SKM-1 (cell line): ENCODE results near the gene ABHD14A.
"Not testable (repeated sequence)": the region's sequence is repeated elsewhere in the genome, so short reads cannot be mapped to it uniquely, and the experiment has no call there.

Source experiments
- DNase-seq: peaks from one replicate; lab custom pipeline; 2025; ENCODE audit not compliant: unreplicated experiment; lab: John Stamatoyannopoulos, UW

Gene ABHD14A

DNA sequence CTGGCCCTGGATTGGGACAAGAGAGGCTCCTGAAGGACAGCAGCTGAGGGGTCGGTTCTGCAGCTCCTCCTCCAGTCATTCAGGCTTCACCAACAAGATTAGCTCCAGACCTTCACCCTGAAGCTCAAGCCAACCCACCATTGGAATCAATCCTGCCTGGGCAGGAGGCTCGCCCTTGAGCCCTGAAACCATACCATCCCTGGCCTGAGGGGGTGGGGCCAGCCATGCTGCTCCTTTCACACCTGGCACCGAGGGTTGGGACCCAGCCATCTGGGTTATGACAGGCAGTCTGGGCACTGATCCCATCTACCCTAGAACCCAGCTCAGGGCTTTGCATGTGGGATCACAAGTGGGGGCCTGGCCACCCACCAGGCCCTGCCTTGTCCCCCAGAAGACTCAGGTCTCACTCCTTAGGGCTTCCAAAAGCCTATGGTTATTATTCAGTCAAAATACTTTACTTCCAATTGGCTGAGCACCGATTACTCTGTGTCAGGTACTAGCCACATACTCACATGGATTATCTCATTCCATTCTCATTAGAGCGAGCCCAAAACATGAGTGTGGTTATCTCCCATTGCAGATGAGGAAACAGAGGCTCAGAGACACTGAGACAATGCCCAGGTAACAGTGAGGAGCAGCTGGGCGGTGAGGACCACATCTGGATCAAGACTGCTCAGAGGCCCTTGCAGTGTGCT, 4.1 kb upstream of the ABHD14A start:
- DNase-seq: no peak

DNA sequence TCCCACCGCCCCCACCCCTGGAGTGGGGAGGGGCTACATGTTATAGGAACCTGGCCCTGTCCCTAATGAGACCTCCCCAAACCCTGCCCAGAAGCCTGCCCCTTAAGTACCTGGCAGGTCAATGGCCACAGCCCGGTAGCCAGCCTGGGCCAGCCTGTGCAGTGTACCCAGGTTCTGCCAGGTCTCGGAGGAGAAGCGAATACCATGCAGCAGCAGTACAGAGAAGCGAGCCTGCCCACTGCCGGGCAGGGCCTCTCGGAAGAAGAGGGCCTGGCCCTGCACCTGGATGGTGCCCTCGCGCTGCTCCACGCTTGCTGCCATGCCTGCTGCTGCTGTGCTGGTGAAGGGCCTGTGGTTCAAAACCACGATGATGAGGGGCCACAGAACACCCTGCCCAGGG, 3.5 kb upstream of the ABHD14A start:
- DNase-seq: no peak

DNA sequence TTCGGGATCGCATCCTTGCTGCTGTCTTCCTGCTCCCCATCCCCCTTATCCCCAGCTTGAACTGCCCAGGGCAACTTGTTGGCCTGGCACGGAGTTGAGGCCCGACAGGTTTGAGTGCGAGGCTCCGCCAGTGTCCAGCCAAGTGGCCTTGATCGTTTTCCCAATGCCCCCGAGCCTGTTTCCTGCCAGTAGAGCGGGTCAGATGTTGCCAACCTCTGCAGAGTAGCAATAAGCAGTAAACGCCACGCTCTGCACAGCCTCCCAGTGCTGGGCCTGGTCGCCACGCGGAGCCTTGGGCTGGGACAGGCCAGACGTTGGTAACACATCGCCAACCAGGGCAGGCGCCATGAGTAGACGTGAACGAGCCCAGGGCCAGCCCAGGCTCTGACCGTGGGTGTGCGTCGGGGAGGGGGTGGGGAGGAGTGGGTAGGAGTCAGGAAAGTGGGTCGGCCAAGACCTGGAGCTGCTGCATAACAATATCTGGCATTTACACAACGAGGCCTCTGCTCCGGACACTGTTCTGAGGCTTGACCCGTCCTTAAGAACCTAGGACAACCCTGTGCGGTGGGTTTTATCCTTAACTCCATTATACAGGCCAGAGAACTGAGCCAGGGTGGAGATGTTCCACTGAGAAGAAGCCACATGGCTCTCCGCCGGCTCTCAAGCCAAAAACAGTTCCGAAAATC, 444 bp upstream of the ABHD14A start:
- no peak for DNase-seq

DNA sequence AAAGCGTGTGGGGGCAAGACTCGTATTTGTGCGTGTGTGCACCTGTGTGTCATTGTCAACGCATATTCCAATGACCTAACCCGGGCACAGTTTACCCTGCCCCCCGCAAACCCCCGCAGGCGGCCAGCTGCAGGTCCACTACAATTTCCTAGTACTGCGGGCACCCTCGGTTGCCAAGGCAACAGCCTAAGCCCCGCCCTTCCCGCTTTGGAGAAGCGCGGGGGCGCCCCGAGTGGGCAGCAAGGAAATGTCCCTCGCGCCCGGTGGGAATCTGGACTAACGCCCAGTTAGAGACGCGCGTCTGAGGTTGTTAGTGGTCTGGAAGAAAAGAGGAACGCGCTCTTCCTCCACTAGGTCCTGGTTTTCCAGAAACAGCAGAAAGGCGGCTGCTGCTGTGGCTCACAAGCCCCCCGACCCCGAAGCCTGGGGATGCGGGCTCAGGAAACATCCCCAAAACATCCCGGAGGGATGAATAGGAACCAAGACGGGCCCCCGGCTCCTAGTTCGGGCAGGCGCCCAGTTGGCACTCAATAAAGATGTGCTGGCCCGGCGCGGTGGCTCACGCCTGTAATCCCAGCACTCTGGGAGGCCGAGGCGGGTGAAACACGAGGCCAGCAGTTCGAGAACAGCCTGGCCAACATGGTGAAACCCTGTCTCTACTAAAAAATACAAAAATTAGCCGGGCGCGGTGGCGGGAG, 1.1 kb downstream of the ABHD14A start:
- DNase-seq: no peak

DNA sequence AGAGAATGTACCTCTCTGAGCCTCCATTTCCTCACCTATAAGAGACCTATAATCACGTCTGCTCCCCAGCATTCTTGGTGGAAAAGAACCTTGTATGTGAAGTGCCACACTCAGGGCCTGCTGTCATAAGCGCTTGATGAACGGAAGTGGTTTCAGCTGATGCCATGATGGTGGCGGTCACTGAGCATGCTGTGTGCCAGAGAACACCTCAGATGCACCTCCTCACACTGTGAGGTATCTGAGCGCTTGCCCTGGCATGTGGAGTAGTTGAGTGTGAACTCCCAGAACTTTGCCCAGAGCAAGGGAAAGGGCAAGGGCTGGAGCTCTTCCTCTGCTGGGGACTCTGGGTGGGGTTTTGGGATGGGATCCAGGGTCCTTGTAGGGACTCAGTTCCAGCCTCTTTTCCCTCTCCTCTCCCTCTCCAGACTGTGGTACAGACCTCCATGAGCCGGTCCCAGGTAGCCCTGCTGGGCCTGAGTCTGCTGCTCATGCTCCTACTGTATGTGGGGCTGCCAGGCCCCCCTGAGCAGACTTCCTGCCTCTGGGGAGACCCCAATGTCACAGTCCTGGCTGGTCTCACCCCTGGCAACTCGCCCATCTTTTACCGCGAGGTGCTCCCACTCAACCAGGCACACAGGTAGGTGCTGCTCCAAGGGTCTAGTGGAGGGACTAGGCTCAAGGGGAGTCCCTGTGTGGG, 2.7 kb downstream of the ABHD14A start:
- no peak for DNase-seq

DNA sequence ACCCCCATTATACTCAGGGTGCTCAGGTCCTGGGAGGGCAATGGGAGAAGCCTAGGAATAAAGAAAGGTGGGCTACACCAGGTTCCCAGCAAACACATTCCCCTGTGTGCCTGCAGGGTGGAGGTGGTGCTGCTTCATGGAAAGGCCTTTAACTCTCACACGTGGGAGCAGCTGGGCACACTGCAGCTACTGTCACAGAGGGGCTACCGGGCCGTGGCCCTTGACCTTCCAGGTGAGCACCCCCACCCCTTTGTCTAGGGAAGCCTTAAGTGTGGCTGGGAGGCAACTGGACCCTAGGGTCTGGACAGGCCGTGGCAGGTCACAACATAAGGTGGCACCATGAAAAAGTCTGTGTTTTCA, 3.3 kb downstream of the ABHD14A start:
- DNase-seq: no peak

DNA sequence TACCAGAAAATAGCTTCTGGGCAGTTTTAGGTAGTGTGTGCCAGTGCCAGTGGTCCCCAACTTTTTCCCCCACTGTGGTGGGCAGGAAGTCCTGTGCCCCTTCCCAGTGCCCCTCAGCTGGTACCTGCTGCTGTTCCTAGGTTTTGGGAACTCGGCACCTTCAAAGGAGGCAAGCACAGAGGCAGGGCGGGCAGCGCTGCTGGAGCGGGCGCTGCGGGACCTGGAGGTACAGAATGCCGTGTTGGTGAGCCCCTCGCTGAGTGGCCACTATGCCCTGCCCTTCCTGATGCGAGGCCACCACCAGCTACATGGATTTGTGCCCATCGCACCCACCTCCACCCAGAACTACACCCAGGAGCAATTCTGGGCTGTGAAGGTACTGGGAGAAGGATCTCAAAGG, 5.4 kb downstream of the ABHD14A start:
- no peak for DNase-seq

DNA sequence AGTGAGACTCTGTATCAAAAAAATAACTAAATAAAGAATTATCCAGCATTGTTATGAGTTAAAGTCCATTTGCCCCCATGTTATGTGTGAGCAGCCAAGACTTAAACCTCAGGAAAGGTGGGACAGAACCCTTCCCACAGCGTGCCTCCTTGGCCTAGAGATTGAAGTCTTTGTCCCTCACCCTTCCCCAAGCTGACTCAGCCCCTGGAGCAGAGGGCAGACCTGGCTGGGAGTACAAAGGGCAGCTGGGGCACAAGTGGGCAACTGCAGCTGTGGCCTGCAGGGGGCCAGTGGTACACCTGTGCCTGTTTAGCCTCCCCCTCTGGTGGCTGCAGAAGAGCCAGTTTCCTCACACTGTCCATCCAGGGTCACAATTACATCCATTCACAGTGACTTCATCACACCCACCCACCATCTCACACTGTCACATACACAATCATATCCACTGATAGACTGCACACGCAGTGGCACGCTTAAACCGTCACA, 7.5 kb downstream of the ABHD14A start:
- DNase-seq: no peak

DNA sequence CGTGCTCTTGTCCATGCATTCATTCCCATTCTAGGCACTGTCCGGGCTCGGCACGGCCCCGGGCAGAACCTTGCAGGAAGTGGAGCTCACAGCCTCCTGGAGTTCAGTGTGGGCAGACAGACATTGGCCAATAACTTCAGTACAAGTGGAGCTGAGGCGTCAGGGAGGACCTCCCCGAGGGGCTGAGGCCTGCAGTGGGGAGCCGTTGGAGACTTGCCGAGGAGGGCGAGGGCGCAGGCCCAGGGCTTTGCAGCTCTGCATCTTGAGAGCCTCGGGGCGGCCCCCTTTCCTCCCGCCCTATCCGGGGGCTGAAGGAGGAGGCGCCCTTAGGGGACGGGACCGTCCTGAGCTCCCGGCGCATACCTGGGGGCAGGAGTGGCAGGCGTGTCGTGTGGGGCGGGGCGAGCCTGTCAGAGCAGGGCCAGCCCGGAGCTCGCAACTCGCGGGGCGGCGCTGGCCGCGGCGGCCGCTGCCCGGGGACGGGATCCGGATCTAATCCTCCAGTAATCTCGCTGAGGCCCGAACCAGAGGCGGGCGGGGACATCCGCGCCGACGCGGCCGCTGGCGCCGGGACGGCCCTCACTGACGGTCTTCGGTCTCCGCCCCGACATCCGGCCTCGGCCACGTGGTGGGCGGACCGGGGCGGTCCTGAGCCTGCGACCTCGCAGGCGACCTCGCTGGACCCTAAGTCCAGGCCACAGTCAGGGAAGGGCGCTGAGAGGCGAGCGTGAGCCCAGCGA, 8.1 kb downstream of the ABHD14A start, which contains the start of gene ACY1:
Gene ACY1, plus strand, starts transcription at position 698 of the 740 bp plus-strand sequence. CDS start 530 bp downstream, outside the sequence.
- DNase-seq: peak; percentile 55

DNA sequence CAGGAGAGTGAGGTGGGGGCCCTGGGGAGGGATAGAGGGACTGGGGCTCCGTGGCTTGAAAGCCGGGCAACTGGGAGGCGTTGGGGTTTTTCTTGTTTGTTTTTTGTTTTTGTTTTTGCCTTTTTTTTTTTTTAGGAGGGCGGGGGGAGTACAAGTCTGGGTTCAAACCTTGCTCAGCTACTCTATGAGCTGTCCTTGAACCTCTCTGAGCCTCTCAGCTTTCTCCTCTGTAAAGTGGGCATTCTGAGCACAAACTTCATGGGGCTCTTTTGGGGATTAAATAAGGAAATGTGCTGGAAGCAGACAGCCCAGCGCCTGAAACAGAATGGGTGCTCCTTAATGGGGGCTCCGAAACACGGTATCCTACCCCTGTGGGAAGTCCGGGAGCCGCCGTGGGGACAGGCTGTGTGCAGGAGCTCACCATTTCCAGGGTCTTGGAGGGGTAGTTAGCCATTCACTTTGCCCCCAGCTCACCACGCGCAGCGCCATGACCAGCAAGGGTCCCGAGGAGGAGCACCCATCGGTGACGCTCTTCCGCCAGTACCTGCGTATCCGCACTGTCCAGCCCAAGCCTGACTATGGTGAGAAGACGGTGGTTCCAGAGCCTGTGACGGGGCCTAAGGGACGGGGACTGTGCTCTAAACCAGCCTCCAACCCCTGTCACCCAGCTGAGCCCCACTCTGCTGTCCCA, 8.9 kb downstream of the ABHD14A start:
- no peak for DNase-seq

DNA sequence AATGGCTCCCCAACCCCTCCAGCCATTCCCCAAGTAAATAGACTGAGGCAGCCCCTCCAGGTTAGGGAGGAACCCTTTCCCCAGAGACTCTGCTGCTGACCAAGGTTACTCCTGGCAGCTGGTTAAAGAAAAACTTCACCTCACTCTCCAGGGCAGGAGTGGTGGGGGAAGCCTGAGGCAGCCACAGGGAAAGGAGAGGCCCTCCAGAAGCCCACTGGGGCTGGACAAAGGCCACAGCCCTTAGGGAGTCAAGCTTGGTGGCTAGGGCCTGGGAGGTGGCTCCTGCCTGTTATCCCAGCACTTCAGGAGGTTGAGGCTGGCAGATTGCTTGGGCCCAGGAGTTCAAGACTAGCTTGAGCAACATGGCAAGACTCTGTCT, 9.4 kb downstream of the ABHD14A start:
- DNase-seq: no peak

DNA sequence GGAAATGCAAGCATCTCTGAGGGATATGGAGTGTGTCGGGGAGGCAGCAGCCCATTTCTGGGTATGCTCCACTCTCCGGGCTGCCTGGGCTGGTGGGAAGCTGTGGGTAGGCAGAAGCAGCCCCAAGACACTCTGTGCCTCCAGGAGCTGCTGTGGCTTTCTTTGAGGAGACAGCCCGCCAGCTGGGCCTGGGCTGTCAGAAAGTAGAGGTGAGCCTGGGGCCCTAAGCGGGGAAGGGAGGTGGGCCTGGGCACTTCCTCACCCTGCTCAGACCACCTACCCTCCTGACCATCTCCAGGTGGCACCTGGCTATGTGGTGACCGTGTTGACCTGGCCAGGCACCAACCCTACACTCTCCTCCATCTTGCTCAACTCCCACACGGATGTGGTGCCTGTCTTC, 10.2 kb downstream of the ABHD14A start:
- DNase-seq: no peak

DNA sequence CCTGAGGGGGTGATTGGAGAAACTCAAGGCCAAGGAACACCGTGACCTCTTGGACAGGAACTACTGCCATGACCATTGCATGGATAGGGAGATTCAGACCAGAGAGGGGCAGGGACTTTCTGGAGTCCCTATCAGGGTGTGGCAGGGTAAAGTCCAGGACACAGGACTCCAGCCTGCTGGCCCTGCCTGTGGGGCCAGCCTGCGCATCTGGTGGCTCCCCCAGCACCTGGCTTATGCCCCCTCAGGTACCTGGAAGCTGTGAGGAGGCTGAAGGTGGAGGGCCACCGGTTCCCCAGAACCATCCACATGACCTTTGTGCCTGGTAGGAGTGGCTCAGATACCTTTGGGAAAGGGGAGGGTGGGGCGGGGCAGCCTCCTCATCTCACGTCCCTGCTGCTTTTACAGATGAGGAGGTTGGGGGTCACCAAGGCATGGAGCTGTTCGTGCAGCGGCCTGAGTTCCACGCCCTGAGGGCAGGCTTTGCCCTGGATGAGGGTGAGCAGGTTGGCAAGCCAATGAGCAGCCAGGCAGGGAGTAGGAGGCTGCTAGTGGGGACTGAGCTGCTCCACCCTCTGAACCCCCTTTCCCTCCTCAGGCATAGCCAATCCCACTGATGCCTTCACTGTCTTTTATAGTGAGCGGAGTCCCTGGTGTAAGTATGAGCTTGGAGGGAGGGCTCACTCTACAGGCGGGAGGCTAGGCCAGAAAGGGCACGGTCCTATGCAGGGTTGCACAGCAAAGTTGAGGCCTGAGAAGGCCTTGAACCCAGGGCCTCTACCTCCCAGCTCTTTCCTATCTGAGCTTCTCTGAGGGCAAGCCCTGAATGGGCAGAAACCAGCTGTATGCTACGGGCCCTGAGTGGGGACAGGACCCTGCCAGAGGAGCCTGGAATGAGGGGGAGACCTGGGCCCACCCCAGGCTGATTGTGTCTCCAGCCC, 11.4 kb downstream of the ABHD14A start:
- DNase-seq: no peak

DNA sequence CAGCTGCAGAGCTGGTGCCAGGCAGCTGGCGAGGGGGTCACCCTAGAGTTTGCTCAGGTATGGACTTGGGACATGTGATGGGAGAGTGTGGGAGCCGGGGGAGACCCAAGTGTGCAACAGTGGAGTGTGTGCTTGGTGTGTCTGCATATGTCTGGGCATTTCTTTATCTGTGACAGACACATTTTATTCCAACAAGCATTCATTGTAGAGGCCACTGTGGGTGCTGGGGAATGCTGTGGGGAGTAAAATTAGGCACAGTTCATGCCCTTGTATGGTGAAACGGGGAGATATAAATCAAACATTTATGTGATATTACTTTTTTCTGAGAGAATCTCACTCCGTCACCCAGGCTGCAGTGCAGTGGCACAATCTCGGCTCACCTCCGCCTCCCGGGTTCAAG, 12.7 kb downstream of the ABHD14A start:
- DNase-seq: no peak

DNA sequence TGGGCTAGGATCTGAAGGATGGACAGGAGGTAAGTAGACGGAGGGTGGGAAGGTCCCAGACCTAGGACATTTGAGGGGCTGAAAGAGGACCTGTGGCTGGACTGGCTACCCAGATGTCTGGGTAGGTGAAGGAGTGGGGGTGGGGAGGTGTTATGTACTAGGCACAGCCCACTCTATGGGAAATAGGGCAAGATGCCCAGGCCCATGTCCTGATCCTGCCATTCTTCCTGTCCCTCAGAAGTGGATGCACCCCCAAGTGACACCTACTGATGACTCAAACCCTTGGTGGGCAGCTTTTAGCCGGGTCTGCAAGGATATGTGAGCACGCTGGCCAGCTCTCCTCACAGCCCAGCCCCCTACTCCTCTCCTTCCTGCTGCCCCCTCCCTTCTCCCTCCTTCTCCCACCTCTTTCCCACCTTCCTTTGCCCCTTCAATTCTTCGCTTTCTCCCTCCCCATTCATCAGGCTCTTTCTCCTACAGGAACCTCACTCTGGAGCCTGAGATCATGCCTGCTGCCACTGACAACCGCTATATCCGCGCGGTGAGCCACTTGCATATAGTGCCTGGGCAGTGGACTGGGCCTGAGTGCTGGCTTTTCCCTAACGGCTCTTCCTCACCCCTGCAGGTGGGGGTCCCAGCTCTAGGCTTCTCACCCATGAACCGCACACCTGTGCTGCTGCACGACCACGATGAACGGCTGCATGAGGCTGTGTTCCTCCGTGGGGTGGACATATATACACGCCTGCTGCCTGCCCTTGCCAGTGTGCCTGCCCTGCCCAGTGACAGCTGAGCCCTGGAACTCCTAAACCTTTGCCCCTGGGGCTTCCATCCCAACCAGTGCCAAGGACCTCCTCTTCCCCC, 13.7 kb downstream of the ABHD14A start:
- DNase-seq: no peak

DNA sequence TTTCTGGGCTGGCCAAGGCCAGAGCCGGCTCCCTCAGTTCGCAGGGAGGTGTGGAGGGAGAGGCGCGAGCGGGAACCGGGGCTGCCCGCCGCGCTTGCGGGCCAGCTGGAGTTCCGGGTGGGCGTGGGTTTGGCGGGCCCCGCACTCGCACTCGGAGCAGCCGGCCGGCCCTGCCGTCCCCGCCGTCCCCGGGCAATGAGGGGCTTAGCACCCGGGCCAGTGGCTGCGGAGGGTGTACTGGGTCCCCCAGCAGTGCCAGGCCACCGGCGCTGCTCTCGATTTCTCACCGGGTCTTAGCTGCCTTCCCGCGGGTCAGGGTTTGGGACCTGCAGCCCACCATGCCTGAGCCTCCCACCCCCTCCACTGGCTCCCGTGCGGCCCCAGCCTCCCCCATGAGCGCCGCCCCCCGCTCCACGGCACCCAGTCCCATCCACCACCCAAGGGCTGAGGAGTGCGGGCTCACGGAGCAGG, 15.7 kb downstream of the ABHD14A start:
- DNase-seq: not testable (repeated sequence)

DNA sequence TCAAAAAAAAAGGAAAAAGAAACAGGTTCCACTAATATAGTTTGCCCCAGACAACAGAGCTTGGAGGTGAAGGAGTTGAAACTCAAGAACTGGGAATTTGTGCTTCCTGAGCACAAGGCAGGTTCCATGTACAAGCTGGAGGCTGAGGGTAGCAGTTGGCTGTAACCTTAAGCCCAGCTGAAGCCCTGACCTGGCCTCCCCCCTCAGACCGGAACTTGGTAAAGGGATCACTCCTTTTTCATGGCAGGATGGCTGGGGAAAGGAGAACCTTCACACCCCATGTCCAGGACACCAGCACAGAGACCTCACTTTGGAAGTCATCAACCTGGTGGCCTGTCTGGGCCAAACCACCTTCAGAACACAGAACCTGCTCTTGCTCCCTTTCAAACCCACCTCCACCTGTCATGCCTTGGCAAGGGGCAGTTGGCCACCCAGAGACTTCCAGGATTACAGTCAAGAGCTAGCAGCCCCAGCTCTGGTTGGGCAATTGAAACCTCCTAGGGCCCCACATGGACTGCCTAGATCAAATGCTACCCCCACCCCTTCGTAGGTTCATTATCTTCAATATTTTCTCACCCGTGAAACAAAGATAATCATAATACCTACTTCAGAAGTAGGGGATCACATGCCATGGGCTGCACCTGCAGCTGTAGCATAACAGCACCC, 17.3 kb downstream of the ABHD14A start:
- no peak for DNase-seq
